Sciatic nerve (tissue), 2 donors: ENCODE data around the gene TGM3. TPM values are rescaled to one million over a fixed set of nuclear protein-coding genes. Genes with fewer than 3 reads are reported as not detected.

Experiments used
- ATAC-seq: fragments of 200-7000 bp; cut with Tn5 transposase; one replicate; pipeline ENCODE4 v1.9.1; 2020; ENCODE audit warnings: mild to moderate bottlenecking, moderate library complexity
- DNase-seq: peaks from one replicate; pipeline ENCODE4 v3.0.0-alpha.2; 2020; ENCODE audit warnings: low spot score
- intact Hi-C: fragments of 100-400 bp; cut with DNase I; formaldehyde crosslinking; loops from one replicate; pipeline ENCODE4 v1.14.2; 2022
- total RNA-seq: library from RNA; stranded (reverse); fragmentation: NEBNext Ultra II Directional; extraction: Animal tissue kit (Norgen Biotek cat#: 25700); gene quantifications from one replicate; pipeline ENCODE4 v1.2.1, GENCODE V29; 2021
- donor health status: DM: no; HTN: no; CAD: no.
- donor health status: DM: no; HTN: no; CAD: no.

TGM3 gene
- total RNA-seq, 1 donor from 2014 or later = not detected

DNA sequence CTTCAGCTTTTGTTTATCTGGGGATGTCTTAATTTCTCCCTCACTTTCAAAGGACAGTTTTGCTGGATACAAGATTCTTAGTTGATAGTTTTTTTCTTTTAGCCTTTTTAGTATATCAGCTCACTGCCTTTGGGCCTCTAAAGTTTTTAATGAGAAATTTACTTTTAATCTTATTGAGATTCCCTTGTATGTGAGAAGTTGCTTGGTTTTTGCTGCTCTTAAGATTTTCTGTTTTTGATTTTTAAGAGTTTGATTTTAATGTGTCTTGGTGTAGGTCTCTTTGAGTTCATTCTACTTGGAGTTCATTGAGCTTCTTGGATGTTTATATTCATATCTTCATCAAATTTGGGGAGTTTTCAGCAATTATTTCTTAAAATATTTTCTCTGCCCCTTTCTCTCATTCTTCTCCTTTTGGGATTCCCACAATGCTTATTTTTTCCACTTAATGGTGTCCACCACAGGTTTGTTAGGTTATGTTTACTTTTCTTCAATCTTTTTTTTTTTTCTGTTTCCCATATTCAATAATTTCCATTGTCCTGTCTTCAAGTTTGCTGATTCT lies 65.3 kb downstream of the TGM3 start:
- ATAC-seq (no peak), DNase-seq (no peak)
- intact Hi-C loops = no loop called here

DNA sequence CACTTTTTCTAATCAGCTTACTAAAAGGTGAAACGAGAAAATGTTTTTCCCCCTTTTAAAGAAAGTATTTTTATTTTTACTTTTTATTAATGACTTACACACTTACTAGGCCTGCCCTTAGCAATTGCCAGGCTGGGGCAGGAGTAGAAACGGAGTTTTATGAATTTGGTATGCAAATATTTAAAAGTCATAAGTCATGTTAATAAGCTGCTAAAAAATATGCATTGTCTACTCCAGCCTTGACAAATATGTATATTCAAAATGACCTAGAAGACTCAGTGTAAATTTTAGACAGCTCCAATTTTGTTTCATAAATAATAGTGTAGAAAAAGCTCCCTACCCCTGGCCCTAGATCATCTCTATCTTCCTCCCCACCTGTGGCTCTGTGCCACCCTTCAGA lies 67.4 kb downstream of the TGM3 start:
- ATAC-seq (no peak), DNase-seq (no peak)
- intact Hi-C loops = no loop called here

- no peak for ATAC-seq
- intact Hi-C loops = no loop called here
- no peak for DNase-seq
Observed at GRCh38 chr20:2363587-2363986, 67.8 kb downstream of the TGM3 start.

DNA sequence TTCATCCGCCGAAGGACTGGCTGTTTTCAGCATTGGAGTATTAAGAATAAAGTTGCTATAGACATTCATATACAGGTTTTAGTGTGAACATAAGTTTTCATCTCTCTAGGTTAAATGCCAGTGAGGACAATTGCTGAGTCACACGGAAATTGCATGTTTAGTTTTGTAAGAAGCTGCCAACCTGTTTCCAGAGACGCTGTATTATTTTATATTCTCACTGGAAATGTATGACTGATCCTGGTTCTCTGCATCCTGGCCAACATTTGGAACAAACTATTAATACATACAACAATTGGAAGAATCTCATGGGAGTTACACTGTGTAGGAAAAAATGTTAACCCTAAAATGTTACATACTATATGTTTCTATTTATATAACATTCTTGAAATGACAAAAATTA lies 68.2 kb downstream of the TGM3 start:
- no peak for ATAC-seq
- no peak for DNase-seq
- intact Hi-C loops = no loop called here

GRCh38 chr20:2365091-2365490 lies 69.3 kb downstream of the TGM3 start:
- intact Hi-C loops = no loop called here
- DNase-seq (no peak), ATAC-seq (no peak)

- ATAC-seq = no peak
- intact Hi-C loops = no loop called here
- DNase-seq = no peak
Observed at GRCh38 chr20:2365666-2366065, 69.9 kb downstream of the TGM3 start.

DNA sequence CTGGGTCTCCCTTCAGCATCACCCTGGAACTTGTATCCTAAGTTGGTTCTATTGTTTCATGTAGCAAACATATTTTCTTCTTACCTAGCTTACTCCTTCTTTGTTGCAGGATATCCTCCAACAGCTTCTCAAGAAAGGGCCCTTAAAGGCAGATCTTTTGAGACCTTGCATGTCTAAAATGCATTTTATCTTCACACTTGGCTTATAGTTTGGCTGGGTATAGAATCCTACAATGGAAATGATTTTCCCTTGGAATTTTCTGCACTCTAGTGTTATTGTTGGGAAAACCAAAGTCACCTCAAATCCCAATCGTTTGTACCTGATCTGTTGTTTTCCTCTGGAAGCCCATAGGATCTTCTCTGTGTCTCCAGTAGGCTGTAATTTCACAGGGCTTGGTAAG lies 72.8 kb downstream of the TGM3 start:
- intact Hi-C loops = no loop called here
- ATAC-seq (no peak), DNase-seq (no peak)

- DNase-seq = no peak
- ATAC-seq = no peak
- intact Hi-C loops = no loop called here
Observed at GRCh38 chr20:2373098-2373497, 77.3 kb downstream of the TGM3 start.

DNA sequence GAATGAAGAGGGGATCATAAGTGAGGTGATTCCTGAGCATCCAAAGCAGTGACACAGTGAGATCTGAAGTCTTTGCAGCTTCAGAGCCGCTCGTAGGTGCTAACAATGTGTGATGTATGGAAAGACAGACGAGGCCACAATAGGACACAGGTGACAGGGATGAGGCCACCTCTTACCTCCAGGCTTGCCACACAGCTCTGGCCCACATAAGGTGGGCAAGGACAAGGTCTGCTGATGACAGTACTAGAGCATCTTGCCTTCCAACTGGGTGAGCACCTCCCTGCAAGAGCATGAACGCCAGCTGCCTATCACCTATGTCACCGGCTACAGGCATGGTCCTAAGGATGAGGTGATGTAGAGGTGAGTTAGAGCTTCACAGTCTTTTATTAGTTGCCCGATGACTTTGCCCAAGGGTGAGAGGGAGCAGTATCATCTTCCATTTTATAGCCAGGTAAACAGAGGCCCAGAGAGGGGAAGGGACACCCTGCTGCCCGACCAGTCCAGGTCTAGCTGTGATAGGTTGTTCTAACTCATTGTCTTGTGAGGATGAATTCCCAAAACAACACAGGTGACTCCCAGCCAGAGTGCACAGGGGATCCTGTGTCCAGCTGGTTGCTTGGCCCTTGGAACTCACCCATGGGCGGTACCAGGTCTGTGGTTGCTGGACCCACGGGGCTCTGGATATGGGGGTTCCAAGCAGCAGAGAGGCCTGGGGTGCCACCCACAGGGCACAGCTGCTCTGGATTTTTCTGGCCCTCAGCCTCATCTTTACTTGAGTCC lies 78.7 kb downstream of the TGM3 start:
- ATAC-seq = no peak
- intact Hi-C loops = no loop called here
- no peak for DNase-seq

- DNase-seq (no peak), ATAC-seq (no peak)
- intact Hi-C loops = no loop called here
Observed at GRCh38 chr20:2378893-2379292, 83.1 kb downstream of the TGM3 start.

- intact Hi-C loops = no loop called here
- DNase-seq = no peak
- ATAC-seq = no peak
Observed at GRCh38 chr20:2379511-2380229, 83.9 kb downstream of the TGM3 start.

GRCh38 chr20:2380601-2381000 lies 84.8 kb downstream of the TGM3 start, which contains the start of gene TGM6:
Gene TGM6, plus strand, starts transcription at chr20:2380901. Its CDS starts 68 bp downstream, at chr20:2380969.
- ATAC-seq (no peak), DNase-seq (no peak)
- intact Hi-C loops = no loop called here

GRCh38 chr20:2381303-2381702 lies 85.5 kb downstream of the TGM3 start:
- intact Hi-C loops = no loop called here
- ATAC-seq (no peak), DNase-seq (no peak)

DNA sequence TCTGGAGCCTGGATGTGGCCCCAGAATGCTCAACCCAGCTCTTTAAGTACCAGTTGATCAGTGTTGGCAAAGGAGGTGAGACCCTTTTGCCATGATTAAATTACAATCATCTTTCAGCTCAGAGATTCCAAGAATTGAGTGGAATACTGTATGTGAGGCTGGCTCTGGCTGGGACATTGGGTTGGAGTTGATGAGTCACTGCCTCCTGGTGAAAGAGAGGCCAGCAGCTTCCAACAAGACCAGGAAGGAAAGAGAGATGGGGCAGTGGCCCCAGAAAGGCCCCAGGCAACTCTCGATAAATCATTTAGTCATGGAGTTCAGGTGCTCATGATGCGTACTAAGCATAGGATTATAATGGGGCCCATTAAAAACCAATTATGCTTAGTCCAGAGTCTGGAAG lies 87.0 kb downstream of the TGM3 start:
- ATAC-seq (no peak), DNase-seq (no peak)
- intact Hi-C loops = no loop called here

DNA sequence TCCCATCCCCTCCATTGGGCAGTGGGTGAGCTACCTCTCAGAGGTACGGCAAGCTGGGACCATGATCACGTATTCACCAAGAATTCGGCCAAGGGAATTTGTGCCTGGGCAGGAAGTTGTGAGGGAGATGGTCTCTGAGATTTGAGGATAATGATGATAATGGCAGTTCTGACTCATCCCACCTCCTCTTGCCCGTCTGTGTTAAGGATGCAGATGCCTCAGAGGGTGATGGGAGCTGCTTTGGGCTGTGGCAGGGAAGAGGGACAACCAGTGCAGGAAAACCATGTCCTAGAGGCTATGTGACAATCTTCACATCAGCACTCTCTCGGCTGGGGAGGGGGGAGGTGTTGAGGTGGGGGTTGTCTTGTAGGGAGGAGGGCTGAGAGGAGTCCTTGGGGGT lies 89.2 kb downstream of the TGM3 start:
- intact Hi-C loops = no loop called here
- no peak for ATAC-seq

GRCh38 chr20:2385496-2385895 lies 89.7 kb downstream of the TGM3 start:
- intact Hi-C loops = no loop called here
- ATAC-seq (no peak), DNase-seq (no peak)

More for the DNA sequence above, 89.2 kb downstream of the TGM3 start:
- no peak for DNase-seq

GRCh38 chr20:2386516-2387179 lies 90.8 kb downstream of the TGM3 start:
- intact Hi-C loops = no loop called here
- ATAC-seq (no peak), DNase-seq (no peak)

DNA sequence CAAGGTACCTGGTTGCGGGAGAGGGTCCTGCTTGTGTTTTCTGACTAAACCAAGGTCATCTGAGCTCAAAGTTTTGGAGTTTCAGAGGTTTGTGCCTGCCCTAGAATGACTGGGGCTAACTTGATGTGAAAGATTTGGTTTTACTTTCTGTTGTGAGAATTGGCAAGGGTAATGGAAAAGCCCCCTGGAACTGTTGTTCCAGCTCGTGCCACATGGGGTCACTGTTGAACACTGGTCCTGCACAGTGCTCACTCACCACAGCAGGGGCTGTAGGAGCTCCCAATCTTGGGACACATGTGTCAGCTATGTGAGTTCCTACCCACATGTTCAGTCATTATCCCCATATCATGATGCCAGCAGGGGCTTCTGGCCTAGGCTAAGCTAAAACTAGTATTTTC lies 91.4 kb downstream of the TGM3 start:
- intact Hi-C loops = no loop called here
- DNase-seq (no peak), ATAC-seq (no peak)

DNA sequence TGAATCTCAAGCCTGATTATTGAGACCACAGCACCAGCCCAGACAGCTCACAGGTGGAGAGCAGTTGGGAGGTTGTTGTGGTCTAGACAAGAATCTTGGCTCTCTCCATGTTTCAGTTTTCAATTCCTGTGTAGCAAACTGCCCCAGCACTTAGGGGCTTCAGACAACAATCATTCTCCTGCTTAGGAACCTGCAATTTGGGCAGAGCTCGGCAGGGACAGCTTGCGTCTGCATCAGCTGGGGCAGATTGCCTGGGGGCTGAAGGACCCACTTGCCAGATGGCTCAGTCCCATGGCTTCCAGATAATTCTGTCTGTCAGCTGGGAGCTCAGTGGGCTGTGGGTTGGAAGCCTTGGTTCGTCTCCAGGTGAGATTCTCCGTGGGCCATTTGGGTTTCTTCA lies 91.8 kb downstream of the TGM3 start:
- intact Hi-C loops = no loop called here
- no peak for ATAC-seq

More for the DNA sequence above, 91.8 kb downstream of the TGM3 start:
- no peak for DNase-seq
